ENCODE measurements around the gene HADH.

HADH gene

GRCh38 chr4:108060164-108060563, 70.5 kb downstream of the HADH start:
- no peak for DNase-seq

DNA sequence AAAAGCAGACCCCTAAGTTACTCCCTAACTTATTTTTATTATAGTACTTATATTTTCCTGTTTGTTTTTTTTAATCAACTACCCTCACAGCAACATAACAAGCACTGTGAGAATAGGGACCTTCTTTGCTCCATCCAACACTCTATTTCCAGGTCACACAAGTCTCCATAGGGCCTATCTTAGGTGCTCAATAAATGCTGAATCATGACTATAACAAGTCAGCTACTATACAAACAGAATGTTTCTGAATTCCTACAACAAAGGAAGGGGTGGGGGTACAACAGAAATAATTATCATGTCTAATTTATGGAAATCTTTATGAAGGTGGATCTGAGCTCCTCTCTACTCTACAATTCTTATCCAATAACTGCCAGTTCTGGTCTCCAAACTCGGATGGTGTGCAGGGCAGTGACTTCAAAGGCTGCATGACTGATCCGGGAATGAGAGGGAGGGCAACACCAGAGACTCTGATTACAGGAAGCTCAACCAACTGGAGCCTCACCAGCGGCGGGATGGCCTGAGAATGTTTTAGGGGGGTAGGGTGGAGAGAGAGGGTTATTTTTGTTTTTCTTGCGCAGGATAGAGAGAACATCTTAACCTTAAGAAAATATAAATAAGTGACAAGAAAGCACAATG, 71.1 kb downstream of the HADH start:
- no peak for DNase-seq

GRCh38 chr4:108068442-108068841, 78.8 kb downstream of the HADH start:
- DNase-seq: no peak

GRCh38 chr4:108070775-108071174, 81.1 kb downstream of the HADH start:
- DNase-seq: no peak

DNA sequence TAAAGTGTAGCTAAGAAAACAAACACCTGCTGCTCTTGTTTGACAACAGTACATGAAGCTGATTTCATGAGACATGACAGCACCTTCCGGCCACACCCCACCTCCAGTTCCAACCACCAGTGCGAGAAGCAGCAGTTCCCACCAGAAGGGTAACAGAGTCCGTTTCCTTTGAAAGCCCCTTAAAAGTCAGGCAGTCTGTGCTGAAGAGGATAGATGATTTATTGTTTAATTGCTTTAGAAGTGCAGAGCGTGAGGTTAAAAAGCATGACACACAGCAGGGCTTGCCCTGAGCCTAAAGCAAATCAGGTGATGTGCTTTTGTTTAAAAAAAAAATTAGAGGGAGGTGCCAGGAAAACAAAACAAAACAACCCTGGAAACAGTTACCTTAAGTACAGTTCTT, 82.6 kb downstream of the HADH start:
- peak; percentile 64 for DNase-seq

DNA sequence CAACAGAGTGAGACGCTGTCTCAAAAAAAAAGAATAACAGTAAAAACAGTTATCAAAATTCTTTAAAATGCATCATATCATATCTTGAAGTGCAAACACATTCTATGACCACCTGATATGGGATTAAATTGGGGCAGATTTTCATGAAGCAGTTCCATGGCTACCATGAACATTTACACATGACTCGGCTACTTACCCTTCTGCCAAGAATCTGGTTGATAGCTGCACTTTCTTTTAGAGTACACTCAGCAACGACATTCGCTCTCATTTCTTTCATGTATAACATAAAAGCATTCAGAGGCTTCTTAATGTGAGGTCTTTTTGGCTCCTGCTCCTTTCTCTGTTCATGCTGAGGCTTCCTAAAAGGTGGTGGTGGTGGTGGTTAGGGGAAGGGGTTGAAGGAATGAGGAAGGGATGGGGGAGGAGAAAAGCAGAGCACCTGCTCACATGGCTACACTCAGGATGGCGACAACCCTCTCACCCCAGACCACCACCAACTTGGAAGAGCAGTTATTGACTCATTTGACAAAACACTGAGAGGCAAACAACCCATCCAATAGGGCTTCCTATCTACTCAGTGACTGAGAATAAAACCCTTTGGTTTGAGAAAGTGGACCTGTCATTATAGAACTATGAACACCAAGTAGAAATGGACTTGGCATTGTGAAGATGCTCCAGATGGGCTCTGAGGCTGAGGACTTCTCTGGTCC, 88.5 kb downstream of the HADH start:
- DNase-seq: no peak

DNA sequence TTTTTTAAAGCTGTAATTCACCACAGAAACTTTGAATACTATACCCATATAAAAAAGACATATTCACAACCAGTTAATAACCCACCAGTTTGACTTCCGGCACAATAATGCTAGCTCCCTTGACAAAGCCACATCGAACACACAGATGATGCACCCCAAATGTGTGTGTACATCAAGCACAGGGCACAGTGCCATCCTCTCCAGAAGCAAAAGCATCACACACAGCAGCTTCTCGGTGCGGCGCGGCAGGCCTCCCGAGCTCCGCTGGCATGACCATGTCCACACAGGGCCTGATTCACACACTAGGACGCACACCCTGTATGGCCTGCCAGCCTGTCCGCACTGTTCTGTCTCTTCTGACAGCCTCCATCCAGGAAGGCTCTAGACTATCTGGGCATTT, 91.1 kb downstream of the HADH start:
- peak; percentile 31 for DNase-seq

GRCh38 chr4:108081256-108081655, 91.6 kb downstream of the HADH start:
- peak; percentile 2 for DNase-seq

All from effector CD8-positive, alpha-beta T cell (primary cell).